ENCODE data around the gene MGST2. TPM values are rescaled to one million over a fixed set of nuclear protein-coding genes. Genes with fewer than 3 reads are reported as not detected.

Gene MGST2
- total and polyA plus RNA-seq, 4 donors, result 51.7 to 171 (median 60.1) TPM

GRCh38 chr4:139684351-139684750, 18.7 kb downstream of the MGST2 start:
- TF ChIP-seq, protein P1, sequence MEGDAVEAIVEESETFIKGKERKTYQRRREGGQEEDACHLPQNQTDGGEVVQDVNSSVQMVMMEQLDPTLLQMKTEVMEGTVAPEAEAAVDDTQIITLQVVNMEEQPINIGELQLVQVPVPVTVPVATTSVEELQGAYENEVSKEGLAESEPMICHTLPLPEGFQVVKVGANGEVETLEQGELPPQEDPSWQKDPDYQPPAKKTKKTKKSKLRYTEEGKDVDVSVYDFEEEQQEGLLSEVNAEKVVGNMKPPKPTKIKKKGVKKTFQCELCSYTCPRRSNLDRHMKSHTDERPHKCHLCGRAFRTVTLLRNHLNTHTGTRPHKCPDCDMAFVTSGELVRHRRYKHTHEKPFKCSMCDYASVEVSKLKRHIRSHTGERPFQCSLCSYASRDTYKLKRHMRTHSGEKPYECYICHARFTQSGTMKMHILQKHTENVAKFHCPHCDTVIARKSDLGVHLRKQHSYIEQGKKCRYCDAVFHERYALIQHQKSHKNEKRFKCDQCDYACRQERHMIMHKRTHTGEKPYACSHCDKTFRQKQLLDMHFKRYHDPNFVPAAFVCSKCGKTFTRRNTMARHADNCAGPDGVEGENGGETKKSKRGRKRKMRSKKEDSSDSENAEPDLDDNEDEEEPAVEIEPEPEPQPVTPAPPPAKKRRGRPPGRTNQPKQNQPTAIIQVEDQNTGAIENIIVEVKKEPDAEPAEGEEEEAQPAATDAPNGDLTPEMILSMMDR (IDR thresholded peaks at IDR 0.05; ENCODE audit: control extremely low read depth, extremely low read depth), result no peak
- Histone ChIP-seq H3K9ac (ENCODE audit: insufficient read depth in 1 of 2, low read length in 2 of 2) (no peak overlapping the region), H3K27ac (ENCODE audit: low read depth in 1 of 2, low read length in 1 of 2) (no peak overlapping the region), H3K4me3 (no peak overlapping the region), H3K4me1 (ENCODE audit: control insufficient read depth in 5 of 5, insufficient read depth in 5 of 5, low read length in 5 of 5) (peaks cover 8 to 18% (median 17%) of the 10 kb centered on the region in 5 donors), H3K27me3 (ENCODE audit: control insufficient read depth in 3 of 3, insufficient read depth in 3 of 3, low read length in 2 of 3) (no peaks in the 10 kb centered on the region), H3K36me3 (ENCODE audit: control insufficient read depth in 4 of 4, insufficient read depth in 4 of 4, low read length in 4 of 4) (peaks cover under 1 to 14% (median 6%) of the 10 kb centered on the region in 4 donors), H3K9me3 (ENCODE audit: control insufficient read depth in 4 of 4, insufficient read depth in 3 of 4, low read length in 3 of 4) (peaks cover 0 to 6% (median 0%) of the 10 kb centered on the region in 4 donors)
- DNase-seq, result no peak
- 95 to 98% methylated on average over 1 of the region's 1 CpG for WGBS, 2 donors
- no peak for ATAC-seq (ENCODE audit: insufficient read depth, low FRiP score)

GRCh38 chr4:139685180-139685579, 19.6 kb downstream of the MGST2 start:
- no peak overlapping the region for H3K4me3 ChIP-seq

GRCh38 chr4:139686130-139686529, 20.5 kb downstream of the MGST2 start:
- no peak for ATAC-seq (ENCODE audit: insufficient read depth, low FRiP score)
- H3K27me3 ChIP-seq (ENCODE audit: control insufficient read depth in 3 of 3, insufficient read depth in 3 of 3, low read length in 2 of 3), result no peaks in the 10 kb centered on the region
- no peak for DNase-seq
- TF ChIP-seq, protein P1 (IDR thresholded peaks at IDR 0.05; ENCODE audit: control extremely low read depth, extremely low read depth), result no peak
- no peak overlapping the region for H3K4me3 ChIP-seq
- no peak overlapping the region for H3K9ac ChIP-seq (ENCODE audit: insufficient read depth in 1 of 2, low read length in 2 of 2)
- H3K4me1 ChIP-seq (ENCODE audit: control insufficient read depth in 5 of 5, insufficient read depth in 5 of 5, low read length in 5 of 5), result peaks cover 8 to 18% (median 17%) of the 10 kb centered on the region in 5 donors
- H3K36me3 ChIP-seq (ENCODE audit: control insufficient read depth in 4 of 4, insufficient read depth in 4 of 4, low read length in 4 of 4), result peaks cover 2 to 12% (median 4%) of the 10 kb centered on the region in 4 donors
- 57 to 85% methylated on average over 1 of the region's 1 CpG for WGBS, 2 donors
- peaks cover 0 to 6% (median 0%) of the 10 kb centered on the region in 4 donors for H3K9me3 ChIP-seq (ENCODE audit: control insufficient read depth in 4 of 4, insufficient read depth in 3 of 4, low read length in 3 of 4)
- no peak overlapping the region for H3K27ac ChIP-seq (ENCODE audit: low read depth in 1 of 2, low read length in 1 of 2)

More at GRCh38 chr4:139685180-139685579, 19.6 kb downstream of the MGST2 start:
- no peak overlapping the region for H3K9ac ChIP-seq (ENCODE audit: insufficient read depth in 1 of 2, low read length in 2 of 2)
- TF ChIP-seq, protein P1 (IDR thresholded peaks at IDR 0.05; ENCODE audit: control extremely low read depth, extremely low read depth), result no peak
- H3K36me3 ChIP-seq (ENCODE audit: control insufficient read depth in 4 of 4, insufficient read depth in 4 of 4, low read length in 4 of 4), result peaks cover 2 to 12% (median 5%) of the 10 kb centered on the region in 4 donors
- WGBS, 2 donors, result 72 to 79% methylated on average over 5 of the region's 5 CpGs
- H3K27me3 ChIP-seq (ENCODE audit: control insufficient read depth in 3 of 3, insufficient read depth in 3 of 3, low read length in 2 of 3), result no peaks in the 10 kb centered on the region
- DNase-seq (no peak), ATAC-seq (ENCODE audit: insufficient read depth, low FRiP score) (no peak)
- H3K9me3 ChIP-seq (ENCODE audit: control insufficient read depth in 4 of 4, insufficient read depth in 3 of 4, low read length in 3 of 4), result peaks cover 0 to 6% (median 0%) of the 10 kb centered on the region in 4 donors
- H3K4me1 ChIP-seq (ENCODE audit: control insufficient read depth in 5 of 5, insufficient read depth in 5 of 5, low read length in 5 of 5), result peaks cover 8 to 18% (median 17%) of the 10 kb centered on the region in 5 donors
- no peak overlapping the region for H3K27ac ChIP-seq (ENCODE audit: low read depth in 1 of 2, low read length in 1 of 2)

DNA sequence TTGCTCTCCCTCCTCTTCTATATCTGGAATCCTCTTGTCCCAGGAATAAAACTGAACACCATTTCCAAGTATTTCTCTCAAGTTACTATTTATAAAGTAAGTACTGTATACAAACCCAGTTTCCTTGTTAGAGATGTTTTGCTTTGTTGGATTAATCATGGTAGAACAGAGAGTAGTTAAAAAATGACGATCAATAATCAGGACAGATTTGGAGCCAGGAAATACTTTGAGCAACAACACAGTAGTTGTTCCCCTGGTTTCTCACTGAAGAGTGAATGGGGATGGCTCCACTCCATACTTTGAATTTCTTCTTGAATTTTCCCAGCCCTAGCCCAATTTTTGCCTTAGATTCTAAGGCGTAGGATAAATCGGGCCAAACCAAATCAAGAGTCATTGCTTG, 21.4 kb downstream of the MGST2 start:
- ATAC-seq (ENCODE audit: insufficient read depth, low FRiP score), result no peak
- 83 to 87% methylated on average over 3 of the region's 3 CpGs for whole genome bisulfite sequencing, 2 donors

More for the DNA sequence above, 21.4 kb downstream of the MGST2 start:
- peaks cover 8 to 17% (median 15%) of the 10 kb centered on the region in 5 donors for H3K4me1 ChIP-seq (ENCODE audit: control insufficient read depth in 5 of 5, insufficient read depth in 5 of 5, low read length in 5 of 5)
- H3K9me3 ChIP-seq (ENCODE audit: control insufficient read depth in 4 of 4, insufficient read depth in 3 of 4, low read length in 3 of 4), result peaks cover 0 to 6% (median 0%) of the 10 kb centered on the region in 4 donors
- H3K36me3 ChIP-seq (ENCODE audit: control insufficient read depth in 4 of 4, insufficient read depth in 4 of 4, low read length in 4 of 4), result peaks cover 2 to 12% (median 4%) of the 10 kb centered on the region in 4 donors
- H3K4me3 ChIP-seq, result no peak overlapping the region
- H3K9ac ChIP-seq (ENCODE audit: insufficient read depth in 1 of 2, low read length in 2 of 2), result no peak overlapping the region
- H3K27me3 ChIP-seq (ENCODE audit: control insufficient read depth in 3 of 3, insufficient read depth in 3 of 3, low read length in 2 of 3), result no peaks in the 10 kb centered on the region
- peak in 1 of 3 donors; percentile 12 for DNase-seq
- TF ChIP-seq, protein P1 (IDR thresholded peaks at IDR 0.05; ENCODE audit: control extremely low read depth, extremely low read depth), result no peak
- H3K27ac ChIP-seq (ENCODE audit: low read depth in 1 of 2, low read length in 1 of 2), result no peak overlapping the region

Data from lung (tissue), 12 donors.